HepG2 (cell line): Measurements from ENCODE around the gene RGS14. TPM values are rescaled to one million over a fixed set of nuclear protein-coding genes. Genes with fewer than 3 reads are reported as not detected.
A peak's percentile ranks its signal among the peaks of the same experiment; 100 is the strongest.

Source experiments
- CHD4 ChIP-seq: fragments of 200-600 bp; sonication (generic); IDR thresholded peaks from 2 replicates; pipeline ENCODE4 v1.7.0; 2017; ENCODE audit warnings: mild to moderate bottlenecking, low read length, borderline replicate concordance
- NCOA5 ChIP-seq: sonication (generic); formaldehyde crosslinking; IDR thresholded peaks from 2 replicates; pipeline ENCODE4 v1.4.0; 2020; ENCODE audit warnings: missing genetic modification reagents
- NPAS2 ChIP-seq: sonication (generic); formaldehyde crosslinking; IDR thresholded peaks from 2 replicates; pipeline ENCODE4 v1.8.0; 2022; ENCODE audit warnings: mild to moderate bottlenecking, missing genetic modification reagents, borderline replicate concordance
- PTBP1 ChIP-seq: fragments of 200-400 bp; formaldehyde crosslinking; IDR thresholded peaks from 2 replicates; pipeline ENCODE4 v1.6.1; 2018; ENCODE audit warnings: low read length, low read depth; ENCODE audit not compliant: poor library complexity, severe bottlenecking
- RAD21 ChIP-seq: fragments of 450-650 bp; formaldehyde crosslinking; IDR thresholded peaks from 2 replicates; pipeline ENCODE4 v1.5.0; 2020; ENCODE audit warnings: mild to moderate bottlenecking
- RBM39 ChIP-seq: fragments of 200-400 bp; formaldehyde crosslinking; IDR thresholded peaks from one replicate; pipeline ENCODE4 v1.6.1; 2018; ENCODE audit warnings: antibody characterized with exemption, mild to moderate bottlenecking, low read depth, low read length; ENCODE audit not compliant: poor library complexity, severe bottlenecking
- TGIF2 ChIP-seq: IDR thresholded peaks from 2 replicates; pipeline ENCODE4 v1.6.1; 2016; ENCODE audit warnings: control low read depth, missing compliant biosample characterization
- WIZ ChIP-seq: sonication (generic); formaldehyde crosslinking; IDR thresholded peaks from 2 replicates; pipeline ENCODE4 v1.5.1; 2020; ENCODE audit warnings: mild to moderate bottlenecking, missing genetic modification reagents
- YEATS2 ChIP-seq: sonication (generic); formaldehyde crosslinking; IDR thresholded peaks from 2 replicates; pipeline ENCODE4 v1.4.0; 2020; ENCODE audit warnings: missing genetic modification reagents, borderline replicate concordance
- ZBTB42 ChIP-seq: sonication (generic); formaldehyde crosslinking; IDR thresholded peaks from 2 replicates; pipeline ENCODE4 v1.5.0; 2020; ENCODE audit warnings: mild to moderate bottlenecking, missing genetic modification reagents
- ZEB1 ChIP-seq: IDR thresholded peaks from 2 replicates; pipeline ENCODE4 v1.6.1; 2012; ENCODE audit warnings: mild to moderate bottlenecking, low read depth, inconsistent platforms; ENCODE audit not compliant: insufficient replicate concordance
- ZFP90 ChIP-seq: sonication (generic); formaldehyde crosslinking; IDR thresholded peaks from 2 replicates; pipeline ENCODE4 v1.8.0; 2022; ENCODE audit warnings: missing genetic modification reagents, mild to moderate bottlenecking, inconsistent platforms, borderline replicate concordance
- ZNF230 ChIP-seq: sonication (generic); formaldehyde crosslinking; IDR thresholded peaks from 2 replicates; pipeline ENCODE4 v1.4.0; 2020; ENCODE audit warnings: mild to moderate bottlenecking, missing genetic modification reagents
- ZNF431 ChIP-seq: sonication (generic); formaldehyde crosslinking; IDR thresholded peaks from 2 replicates; pipeline ENCODE4 v1.9.0; 2022; ENCODE audit warnings: missing genetic modification reagents, low read depth, mild to moderate bottlenecking, borderline replicate concordance
- ZNF607 ChIP-seq: sonication (generic); formaldehyde crosslinking; IDR thresholded peaks from 2 replicates; pipeline ENCODE4 v1.5.1; 2020; ENCODE audit warnings: missing genetic modification reagents, mild to moderate bottlenecking, borderline replicate concordance
- ZNF746 ChIP-seq: sonication (generic); formaldehyde crosslinking; IDR thresholded peaks from 2 replicates; pipeline ENCODE4 v1.8.0; 2022; ENCODE audit warnings: mild to moderate bottlenecking, missing genetic modification reagents
- ZNF766 ChIP-seq: sonication (generic); formaldehyde crosslinking; IDR thresholded peaks from 2 replicates; pipeline ENCODE4 v1.5.0; 2020; ENCODE audit warnings: missing genetic modification reagents, borderline replicate concordance
- polyA plus RNA-seq, 8 experiments: library from polyadenylated mRNA; depleted of rRNA in 3 of 8; stranded (reverse) in 7 of 8; unstranded in 1 of 8; fragments of >200 nt; fragmentation: Illumina TruSeq in 4 of 8; extraction: Trizol in 4 of 8; gene quantifications; 2 replicates each; pipeline versions ENCODE4 v1.2.1 to v1.2.3, GENCODE V29; 2011 to 2016; ENCODE audit warnings: low read depth in 4 of 8, missing spikeins in 1 of 8, mixed read lengths in 1 of 8; ENCODE audit not compliant: insufficient read depth in 1 of 8
- total RNA-seq, 5 experiments: library from RNA; depleted of rRNA; stranded (reverse); fragments of >200 nt; fragmentation: Illumina TruSeq; extraction: Trizol; gene quantifications; 2 replicates each; pipeline ENCODE4 v1.2.3, GENCODE V29; 2016; ENCODE audit warnings: low read depth in 1 of 5
- TF ChIP-seq, protein P1 (sequence below): IDR thresholded peaks from 2 replicates; pipeline ENCODE4 v1.6.1; 2016; ENCODE audit warnings: low read depth
- TF ChIP-seq, protein P2 (sequence below): sonication (generic); formaldehyde crosslinking; IDR thresholded peaks from 2 replicates; pipeline ENCODE4 v1.4.0; 2020; ENCODE audit warnings: missing genetic modification reagents
- TF ChIP-seq, protein P3 (sequence below): sonication (generic); formaldehyde crosslinking; IDR thresholded peaks from 2 replicates; pipeline ENCODE4 v1.8.0; 2022; ENCODE audit warnings: missing genetic modification reagents, low read depth, mild to moderate bottlenecking, borderline replicate concordance
- TF ChIP-seq, protein P4 (sequence below): sonication (generic); formaldehyde crosslinking; IDR thresholded peaks from 2 replicates; pipeline ENCODE4 v1.4.0; 2020; ENCODE audit warnings: missing genetic modification reagents
- TF ChIP-seq, protein P5 (sequence below): sonication (generic); formaldehyde crosslinking; IDR thresholded peaks from 2 replicates; pipeline ENCODE4 v1.9.0; 2022; ENCODE audit warnings: missing genetic modification reagents, mild to moderate bottlenecking, borderline replicate concordance

RGS14 gene
- total and polyA plus RNA-seq, 2 of the 13 experiments (the other 11 are each of a cell fraction or from before 2014, with no cell fraction given) = 11.1 to 17.2 TPM

DNA sequence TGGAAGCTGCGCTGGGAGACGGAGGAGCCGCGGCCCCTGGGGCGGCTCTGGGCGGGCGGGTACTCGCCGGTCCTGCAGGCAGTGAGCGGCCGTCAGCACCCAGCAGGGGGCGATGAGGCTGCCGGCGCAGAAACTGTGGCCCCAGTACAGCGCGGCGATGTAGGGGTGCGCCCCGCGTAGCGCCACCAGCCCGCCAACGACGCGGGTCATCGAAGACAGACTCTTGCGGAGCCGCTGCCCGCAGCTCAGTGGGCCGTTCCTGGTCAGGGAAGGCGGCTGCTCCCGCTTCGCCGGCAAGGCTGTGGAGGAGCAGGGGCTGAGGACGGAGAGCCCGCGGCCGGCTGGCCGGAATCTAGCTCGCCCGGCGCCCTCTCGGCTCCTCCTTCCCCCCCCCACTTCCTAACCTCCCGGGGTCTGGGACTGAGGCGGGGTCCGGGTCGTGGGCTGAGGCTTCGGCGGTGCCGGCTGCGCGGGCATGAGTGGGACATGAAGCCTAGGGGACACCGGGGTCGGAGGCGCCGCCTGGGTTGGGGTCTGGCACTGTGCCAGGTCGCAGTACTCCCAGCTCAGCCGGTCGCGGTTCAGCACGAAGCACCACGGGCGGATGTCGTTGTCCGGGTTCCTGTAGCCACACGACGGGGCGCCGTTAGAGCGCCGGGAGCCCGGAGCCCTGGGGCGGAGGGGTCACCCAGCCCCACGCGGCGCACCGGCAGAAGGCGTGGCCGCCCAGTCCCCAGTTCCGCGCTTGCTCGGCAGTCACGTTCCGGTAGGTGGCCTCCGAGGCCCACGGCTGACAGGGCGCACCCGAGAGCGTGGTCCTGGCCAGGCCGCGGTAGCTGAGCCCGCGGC, 46.3 kb downstream of the RGS14 start (continued):
- TF ChIP-seq ZFP90 (CRISPR knock-in tag) = 0 out of 2 replicates have a peak, but pooled peaks have one; percentile 55
- TF ChIP-seq, protein P1, sequence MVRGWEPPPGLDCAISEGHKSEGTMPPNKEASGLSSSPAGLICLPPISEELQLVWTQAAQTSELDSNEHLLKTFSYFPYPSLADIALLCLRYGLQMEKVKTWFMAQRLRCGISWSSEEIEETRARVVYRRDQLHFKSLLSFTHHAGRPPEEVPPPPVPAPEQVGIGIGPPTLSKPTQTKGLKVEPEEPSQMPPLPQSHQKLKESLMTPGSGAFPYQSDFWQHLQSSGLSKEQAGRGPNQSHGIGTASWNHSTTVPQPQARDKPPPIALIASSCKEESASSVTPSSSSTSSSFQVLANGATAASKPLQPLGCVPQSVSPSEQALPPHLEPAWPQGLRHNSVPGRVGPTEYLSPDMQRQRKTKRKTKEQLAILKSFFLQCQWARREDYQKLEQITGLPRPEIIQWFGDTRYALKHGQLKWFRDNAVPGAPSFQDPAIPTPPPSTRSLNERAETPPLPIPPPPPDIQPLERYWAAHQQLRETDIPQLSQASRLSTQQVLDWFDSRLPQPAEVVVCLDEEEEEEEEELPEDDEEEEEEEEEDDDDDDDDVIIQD (CRISPR knock-in tag) = no peak
- no peak for TF ChIP-seq ZBTB42 (CRISPR knock-in tag)
- TF ChIP-seq ZNF431 (CRISPR knock-in tag) = no peak
- no peak for TF ChIP-seq WIZ (CRISPR knock-in tag)
- TF ChIP-seq RBM39 = no peak
- TF ChIP-seq, protein P2, sequence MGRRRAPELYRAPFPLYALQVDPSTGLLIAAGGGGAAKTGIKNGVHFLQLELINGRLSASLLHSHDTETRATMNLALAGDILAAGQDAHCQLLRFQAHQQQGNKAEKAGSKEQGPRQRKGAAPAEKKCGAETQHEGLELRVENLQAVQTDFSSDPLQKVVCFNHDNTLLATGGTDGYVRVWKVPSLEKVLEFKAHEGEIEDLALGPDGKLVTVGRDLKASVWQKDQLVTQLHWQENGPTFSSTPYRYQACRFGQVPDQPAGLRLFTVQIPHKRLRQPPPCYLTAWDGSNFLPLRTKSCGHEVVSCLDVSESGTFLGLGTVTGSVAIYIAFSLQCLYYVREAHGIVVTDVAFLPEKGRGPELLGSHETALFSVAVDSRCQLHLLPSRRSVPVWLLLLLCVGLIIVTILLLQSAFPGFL (CRISPR knock-in tag) = no peak
- no peak for TF ChIP-seq CHD4
- TF ChIP-seq ZNF766 (CRISPR knock-in tag) = no peak
- no peak for TF ChIP-seq ZNF230 (CRISPR knock-in tag)
- TF ChIP-seq, protein P3, sequence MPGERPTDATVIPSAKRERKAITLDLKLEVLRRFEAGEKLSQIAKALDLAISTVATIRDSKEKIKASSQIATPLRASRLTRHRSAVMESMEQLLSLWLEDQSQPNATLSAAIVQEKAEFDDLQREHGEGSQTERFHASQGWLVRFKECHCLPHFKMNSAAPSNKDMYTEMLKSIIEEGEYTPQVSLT (CRISPR knock-in tag) = no peak
- TF ChIP-seq, protein P4, sequence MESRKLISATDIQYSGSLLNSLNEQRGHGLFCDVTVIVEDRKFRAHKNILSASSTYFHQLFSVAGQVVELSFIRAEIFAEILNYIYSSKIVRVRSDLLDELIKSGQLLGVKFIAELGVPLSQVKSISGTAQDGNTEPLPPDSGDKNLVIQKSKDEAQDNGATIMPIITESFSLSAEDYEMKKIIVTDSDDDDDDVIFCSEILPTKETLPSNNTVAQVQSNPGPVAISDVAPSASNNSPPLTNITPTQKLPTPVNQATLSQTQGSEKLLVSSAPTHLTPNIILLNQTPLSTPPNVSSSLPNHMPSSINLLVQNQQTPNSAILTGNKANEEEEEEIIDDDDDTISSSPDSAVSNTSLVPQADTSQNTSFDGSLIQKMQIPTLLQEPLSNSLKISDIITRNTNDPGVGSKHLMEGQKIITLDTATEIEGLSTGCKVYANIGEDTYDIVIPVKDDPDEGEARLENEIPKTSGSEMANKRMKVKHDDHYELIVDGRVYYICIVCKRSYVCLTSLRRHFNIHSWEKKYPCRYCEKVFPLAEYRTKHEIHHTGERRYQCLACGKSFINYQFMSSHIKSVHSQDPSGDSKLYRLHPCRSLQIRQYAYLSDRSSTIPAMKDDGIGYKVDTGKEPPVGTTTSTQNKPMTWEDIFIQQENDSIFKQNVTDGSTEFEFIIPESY (CRISPR knock-in tag) = peak; percentile 72
- no peak for TF ChIP-seq PTBP1
- peak; percentile 80 for TF ChIP-seq RAD21 (CRISPR knock-in tag)
- TF ChIP-seq TGIF2 (CRISPR knock-in tag) = no peak
- no peak for TF ChIP-seq ZNF607 (CRISPR knock-in tag)
- TF ChIP-seq ZEB1 = no peak
- no peak for TF ChIP-seq YEATS2 (CRISPR knock-in tag)
- TF ChIP-seq NCOA5 = no peak
- TF ChIP-seq ZNF746 (CRISPR knock-in tag) = no peak
- no peak for TF ChIP-seq NPAS2
- TF ChIP-seq, protein P5, sequence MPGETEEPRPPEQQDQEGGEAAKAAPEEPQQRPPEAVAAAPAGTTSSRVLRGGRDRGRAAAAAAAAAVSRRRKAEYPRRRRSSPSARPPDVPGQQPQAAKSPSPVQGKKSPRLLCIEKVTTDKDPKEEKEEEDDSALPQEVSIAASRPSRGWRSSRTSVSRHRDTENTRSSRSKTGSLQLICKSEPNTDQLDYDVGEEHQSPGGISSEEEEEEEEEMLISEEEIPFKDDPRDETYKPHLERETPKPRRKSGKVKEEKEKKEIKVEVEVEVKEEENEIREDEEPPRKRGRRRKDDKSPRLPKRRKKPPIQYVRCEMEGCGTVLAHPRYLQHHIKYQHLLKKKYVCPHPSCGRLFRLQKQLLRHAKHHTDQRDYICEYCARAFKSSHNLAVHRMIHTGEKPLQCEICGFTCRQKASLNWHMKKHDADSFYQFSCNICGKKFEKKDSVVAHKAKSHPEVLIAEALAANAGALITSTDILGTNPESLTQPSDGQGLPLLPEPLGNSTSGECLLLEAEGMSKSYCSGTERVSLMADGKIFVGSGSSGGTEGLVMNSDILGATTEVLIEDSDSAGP (CRISPR knock-in tag) = peak; percentile 42; the same call in 1 of the 2 replicates
